Keratinocyte (primary cell): ENCODE measurements around the gene CD180.

ENCODE experiments used
- CTCF ChIP-seq, 3 experiments: IDR thresholded peaks in 1 of 3; conservative IDR thresholded peaks in 1 of 3; optimal IDR thresholded peaks in 1 of 3; 2 replicates in 2 of 3; 3 replicates in 1 of 3; pipeline versions ENCODE3 to v1.5.1; 2011; ENCODE audit warnings: low read length in 3 of 3, mild to moderate bottlenecking in 3 of 3, moderate library complexity in 2 of 3, control low read depth in 1 of 3, inconsistent platforms in 1 of 3; ENCODE audit not compliant: insufficient read depth in 2 of 3; ENCODE audit errors: extremely low read depth in 1 of 3
- EZH2 ChIP-seq: IDR thresholded peaks from one replicate; pipeline ENCODE4 v1.6.1; 2012; ENCODE audit warnings: inconsistent platforms, mild to moderate bottlenecking, low read length, moderate library complexity

- TF ChIP-seq CTCF (optimal IDR thresholded peaks at IDR 0.05 in 1 of 3, IDR thresholded peaks at IDR 0.05 in 1 of 3, conservative IDR thresholded peaks at IDR 0.05 in 1 of 3; ENCODE audit: extremely low read depth in 1 of 3, insufficient read depth in 2 of 3, low read length in 3 of 3) (no peak), EZH2 (no peak)
Measured at GRCh38 chr5:67140413-67140812, 56.2 kb downstream of the CD180 start.
